C4-2B (cell line): Measurements from ENCODE around the gene MGRN1.

Source experiments
- H3K27ac ChIP-seq: fragments of 450-650 bp; 2 replicates; pipeline ENCODE4 v1.5.1; 2017
- CTCF ChIP-seq: fragments of 450-650 bp; conservative IDR thresholded peaks from 2 replicates; pipeline ENCODE4 v1.5.1; 2017; ENCODE audit warnings: mild to moderate bottlenecking
- ZFX ChIP-seq: fragments of 450-650 bp; IDR thresholded peaks from 2 replicates; pipeline ENCODE4 v1.6.1; 2017

MGRN1 gene

DNA sequence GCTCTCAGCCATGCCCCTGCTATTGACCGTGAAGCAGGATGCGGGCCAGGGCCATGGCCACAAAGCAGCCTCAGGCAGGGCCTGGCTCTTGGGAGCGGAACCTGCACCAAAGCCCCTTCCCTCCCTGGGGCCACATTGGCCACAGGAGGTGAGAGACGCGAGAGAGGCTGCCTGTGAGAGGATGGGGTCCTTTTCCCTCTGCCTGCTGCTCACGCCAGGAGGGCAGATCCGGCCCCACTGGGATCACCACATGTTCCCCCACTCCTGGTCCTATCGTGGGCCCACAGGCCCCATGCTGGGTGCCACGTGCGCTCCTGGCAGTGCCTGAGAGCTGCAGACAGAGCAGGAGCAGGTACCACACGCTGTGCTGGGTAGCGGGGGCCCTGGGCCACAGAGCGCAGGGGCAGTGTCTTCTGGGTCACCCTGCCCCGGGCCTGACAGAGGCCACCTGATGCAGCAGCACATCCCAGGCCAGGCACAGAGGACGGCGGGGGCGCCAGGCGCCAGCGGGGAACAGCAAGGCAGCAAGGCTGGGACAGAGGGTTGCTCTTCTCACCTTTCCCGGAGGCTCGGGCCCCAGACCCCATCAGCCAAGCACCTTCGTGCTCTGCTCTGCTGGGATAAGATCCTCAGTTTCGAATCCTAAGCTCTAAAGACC, 59.6 kb downstream of the MGRN1 start:
- TF ChIP-seq ZFX (no peak), CTCF (no peak)

GRCh38 chr16:4684763-4685162, 60.1 kb downstream of the MGRN1 start:
- TF ChIP-seq CTCF (no peak), ZFX (no peak)
- H3K27ac ChIP-seq, result no peak overlapping the region

More for the DNA sequence above, 59.6 kb downstream of the MGRN1 start:
- no peak overlapping the region for H3K27ac ChIP-seq

GRCh38 chr16:4685292-4685691, 60.7 kb downstream of the MGRN1 start:
- TF ChIP-seq ZFX (no peak), CTCF (no peak)
- H3K27ac ChIP-seq, result no peak overlapping the region

DNA sequence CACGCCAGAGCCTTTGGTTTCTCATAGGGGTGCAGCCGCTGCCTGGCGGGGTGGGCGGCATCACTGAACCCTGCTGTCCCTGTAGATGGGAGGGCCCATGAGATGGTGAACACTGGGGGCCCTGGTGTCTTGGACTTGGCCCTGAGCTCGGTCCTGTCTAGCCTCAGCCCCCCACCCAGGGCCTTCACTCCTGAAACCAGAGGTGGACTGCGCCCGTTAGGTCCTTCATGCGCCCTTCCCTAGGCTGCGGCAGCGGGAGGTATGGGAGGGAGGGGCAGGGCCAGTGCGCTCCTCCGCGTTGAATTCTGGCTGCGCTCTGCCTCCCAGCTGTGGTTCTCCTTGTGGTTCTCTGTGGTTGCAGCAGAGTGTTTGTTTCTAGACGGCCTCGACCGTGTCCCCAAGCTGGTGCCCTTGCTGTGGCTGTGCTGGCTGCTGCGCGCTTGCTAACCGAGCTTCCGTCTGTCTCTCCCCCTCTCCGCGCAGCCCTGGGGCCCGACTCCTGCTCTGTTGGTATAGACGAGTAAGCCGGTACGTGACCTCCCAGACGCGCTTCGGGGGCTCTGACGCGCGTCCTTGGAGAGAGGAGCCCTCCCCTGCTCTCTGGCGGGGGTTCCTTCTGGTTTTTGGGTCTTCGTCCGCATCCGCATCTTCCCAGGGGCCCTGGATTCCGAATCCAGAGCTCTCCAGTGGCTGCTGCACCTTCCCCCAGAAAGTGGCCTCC, 61.3 kb downstream of the MGRN1 start:
- TF ChIP-seq ZFX (no peak), CTCF (no peak)
- H3K27ac ChIP-seq, result no peak overlapping the region

- no peak overlapping the region for H3K27ac ChIP-seq
- TF ChIP-seq CTCF (no peak), ZFX (no peak)
Measured at GRCh38 chr16:4686497-4687210, 62.0 kb downstream of the MGRN1 start.

DNA sequence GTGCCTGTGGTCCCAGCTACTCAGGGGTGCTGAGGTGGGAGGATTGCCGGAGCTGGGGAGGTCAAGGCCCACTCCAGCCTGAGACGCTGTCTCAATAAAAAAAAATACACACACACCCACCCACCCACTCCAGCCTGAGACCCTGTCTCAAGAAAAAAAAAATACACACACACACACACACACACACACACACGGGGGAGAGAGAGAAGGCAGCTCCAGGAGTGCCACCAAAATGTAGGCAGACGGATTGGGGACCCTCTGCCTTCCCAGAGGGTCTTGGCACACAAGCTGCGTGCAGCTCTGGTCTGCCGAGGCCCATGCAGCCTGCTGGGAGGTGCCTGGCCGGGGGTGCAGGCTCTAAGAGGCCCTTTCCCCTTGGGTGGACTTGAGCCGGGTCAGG, 62.8 kb downstream of the MGRN1 start:
- no peak overlapping the region for H3K27ac ChIP-seq
- TF ChIP-seq ZFX (no peak), CTCF (no peak)
